Thyroid gland (tissue), 4 donors: ENCODE data around the gene ZNF143. TPM values are rescaled to one million over a fixed set of nuclear protein-coding genes. Genes with fewer than 3 reads are reported as not detected.
A peak's percentile ranks its signal among the peaks of the same experiment; 100 is the strongest.

Experiments
- DNase-seq, 2 donors: peaks; one replicate each; pipeline ENCODE4 v3.0.0-alpha.2; 2019
- H3K27ac ChIP-seq, 3 donors: fragments of 200-600 bp; sonication (generic); 1 replicate in 2 of 3; 2 replicates in 1 of 3; pipeline ENCODE4 v1.5.1; 2016 to 2019; ENCODE audit warnings: mild to moderate bottlenecking in 1 of 3, moderate library complexity in 1 of 3
- H3K27me3 ChIP-seq: fragments of 200-600 bp; sonication (generic); one replicate; pipeline ENCODE4 v1.5.1; 2019
- H3K36me3 ChIP-seq, 2 donors: fragments of 200-600 bp; sonication (generic); one replicate each; pipeline ENCODE4 v1.5.1; 2016 to 2019
- H3K4me1 ChIP-seq, 2 donors: fragments of 200-600 bp; sonication (generic); one replicate each; pipeline ENCODE4 v1.5.1; 2017 to 2019
- H3K4me3 ChIP-seq, 3 donors: fragments of 200-600 bp; sonication (generic); replicated peaks in 1 of 3; 1 replicate in 2 of 3; 2 replicates in 1 of 3; pipeline ENCODE4 v1.5.1; 2016; ENCODE audit warnings: mild to moderate bottlenecking in 1 of 3
- H3K9me3 ChIP-seq: fragments of 200-600 bp; sonication (generic); one replicate; pipeline ENCODE4 v1.5.1; 2017
- CTCF ChIP-seq, 6 experiments: fragments of 200-600 bp in 3 of 6; fragments of 450-650 bp in 3 of 6; sonication (generic) in 3 of 6; IDR thresholded peaks; one replicate each; pipeline ENCODE4 v1.5.1; 2016 to 2019; ENCODE audit warnings: antibody characterized with exemption in 6 of 6, mild to moderate bottlenecking in 2 of 6, inconsistent platforms in 1 of 6, moderate library complexity in 1 of 6
- POLR2A ChIP-seq, 2 donors: fragments of 450-650 bp; IDR thresholded peaks; one replicate each; pipeline ENCODE4 v1.6.1; 2017; ENCODE audit warnings: antibody characterized with exemption in 2 of 2, mild to moderate bottlenecking in 2 of 2, moderate library complexity in 1 of 2
- whole genome bisulfite sequencing, 2 donors: methylation state at CpG; one replicate each; pipeline ENCODE4 v1.1.5; 2017; 5-methylcytosine and 5-hydroxymethylcytosine counted together
- intact Hi-C: fragments of 100-400 bp; cut with DNase I; formaldehyde crosslinking; loops from one replicate; pipeline ENCODE4 v1.15.1; 2023
- total RNA-seq, 4 donors: library from RNA; depleted of rRNA; stranded (reverse); fragments of >200 nt; gene quantifications; one replicate each; pipeline ENCODE4 v1.2.3, GENCODE V29; 2016

ZNF143 gene
- total RNA-seq, 4 donors from 2014 or later = 16.3 to 26.1 (median 21.1) TPM

DNA sequence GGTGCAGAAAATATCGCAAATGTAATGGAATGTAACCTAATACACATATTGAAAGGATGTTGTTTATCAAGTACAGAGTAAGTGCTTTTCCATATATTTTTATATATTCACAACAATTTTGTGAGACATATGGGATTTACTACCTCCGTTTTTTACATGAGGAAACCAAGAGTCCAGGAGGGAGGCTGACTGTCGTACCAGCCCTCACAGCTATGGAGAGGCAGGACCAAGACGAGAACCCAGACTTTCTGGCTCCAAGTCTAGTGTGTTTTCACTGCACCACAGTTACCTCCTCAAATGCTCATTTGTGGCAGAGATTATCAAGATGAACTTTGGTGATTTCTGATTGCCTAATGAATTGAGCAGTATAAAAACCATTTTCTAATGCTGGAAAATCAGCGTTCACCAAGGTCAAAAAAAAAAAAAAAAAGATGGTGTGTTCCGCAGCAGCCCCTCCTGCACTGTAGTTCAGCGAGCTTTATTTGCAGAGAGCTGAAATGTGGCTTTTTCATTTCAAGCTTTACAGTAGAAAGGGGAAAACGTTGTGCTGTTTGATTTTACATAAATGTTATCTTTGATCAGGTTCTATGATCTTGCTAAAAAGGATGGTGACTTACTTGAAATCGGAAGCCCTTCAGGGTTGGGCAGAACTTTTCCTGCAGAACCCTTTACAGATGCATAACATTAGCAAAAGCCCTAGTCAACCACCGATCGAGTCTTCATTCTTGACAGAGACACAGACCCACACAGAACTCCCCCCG, 67.9 kb downstream of the ZNF143 start:
- H3K27ac ChIP-seq = peak overlapping the region; percentile 92 to 95 (median 95)
- peaks cover 48 to 53% of the 10 kb centered on the region in 2 donors for H3K4me1 ChIP-seq
- TF ChIP-seq CTCF (IDR thresholded peaks at IDR 0.05) (no peak), POLR2A (IDR thresholded peaks at IDR 0.05) (no peak)
- H3K4me3 ChIP-seq = no peak overlapping the region
- H3K9me3 ChIP-seq = no peaks in the 10 kb centered on the region
- peak; percentile 26 to 39 for DNase-seq
- H3K27me3 ChIP-seq = no peaks in the 10 kb centered on the region
- H3K36me3 ChIP-seq = no peaks in the 10 kb centered on the region
- WGBS, 2 donors = 47 to 58% methylated on average over 12 of the region's 12 CpGs
- intact Hi-C loops = loop anchor here (10.0 kb wide), 1 partner anchor 226 kb away; no protein-coding TSS in a partner anchor

GRCh38 chr11:9529334-9529650, 68.5 kb downstream of the ZNF143 start:
- peaks cover 52 to 58% of the 10 kb centered on the region in 2 donors for H3K4me1 ChIP-seq
- peak; percentile 63 to 69 for DNase-seq
- H3K27me3 ChIP-seq = no peaks in the 10 kb centered on the region
- intact Hi-C loops = loop anchor here (10.0 kb wide), 1 partner anchor 226 kb away; no protein-coding TSS in a partner anchor
- H3K4me3 ChIP-seq = no peak overlapping the region
- H3K9me3 ChIP-seq = no peaks in the 10 kb centered on the region
- 37% methylated on average over 3 of the region's 3 CpGs; no CpG with 5 or more reads in 1 of the 2 donors for WGBS, 2 donors
- no peaks in the 10 kb centered on the region for H3K36me3 ChIP-seq
- peak overlapping the region; percentile 92 to 95 (median 95) for H3K27ac ChIP-seq
- TF ChIP-seq CTCF (IDR thresholded peaks at IDR 0.05) (no peak), POLR2A (IDR thresholded peaks at IDR 0.05) (no peak)

- Histone ChIP-seq H3K27me3 (no peaks in the 10 kb centered on the region), H3K4me3 (no peak overlapping the region), H3K36me3 (no peaks in the 10 kb centered on the region), H3K27ac (peak overlapping the region; percentile 92 to 95 (median 95)), H3K9me3 (no peaks in the 10 kb centered on the region), H3K4me1 (peaks cover 61 to 64% of the 10 kb centered on the region in 2 donors)
- TF ChIP-seq CTCF (IDR thresholded peaks at IDR 0.05) (no peak), POLR2A (IDR thresholded peaks at IDR 0.05) (peak in 1 of 2 donors; percentile 82)
- peak; percentile 86 to 87 for DNase-seq
- WGBS, 2 donors = 30 to 49% methylated on average over 9 of the region's 9 CpGs
- intact Hi-C loops = no loop called here
Observed at GRCh38 chr11:9530020-9530621, 69.3 kb downstream of the ZNF143 start.

GRCh38 chr11:9530901-9531625, 70.3 kb downstream of the ZNF143 start:
- intact Hi-C loops = no loop called here
- no peaks in the 10 kb centered on the region for H3K9me3 ChIP-seq
- WGBS, 2 donors = 82 to 91% methylated on average over 8 of the region's 8 CpGs
- no peaks in the 10 kb centered on the region for H3K36me3 ChIP-seq
- DNase-seq = no peak
- peaks cover 62 to 64% of the 10 kb centered on the region in 2 donors for H3K4me1 ChIP-seq
- H3K4me3 ChIP-seq = no peak overlapping the region
- TF ChIP-seq CTCF (IDR thresholded peaks at IDR 0.05) (no peak), POLR2A (IDR thresholded peaks at IDR 0.05) (no peak)
- no peaks in the 10 kb centered on the region for H3K27me3 ChIP-seq
- H3K27ac ChIP-seq = peak overlapping the region; percentile 79 to 95 (median 92)
